HEK293T (cell line): ENCODE results near the gene IGF2BP3.
"Not testable (repeated sequence)": the region's sequence is repeated elsewhere in the genome, so short reads cannot be mapped to it uniquely, and the experiment has no call there.

Source experiments
- BHLHE40 ChIP-seq: fragments of 450-650 bp; IDR thresholded peaks from 2 replicates; pipeline ENCODE4 v1.6.1; 2016; ENCODE audit warnings: mild to moderate bottlenecking, moderate library complexity, borderline replicate concordance
- CTBP1 ChIP-seq: fragments of 450-650 bp; IDR thresholded peaks from 2 replicates; pipeline ENCODE4 v1.6.1; 2016; ENCODE audit warnings: borderline replicate concordance
- ELF4 ChIP-seq: fragments of 450-650 bp; IDR thresholded peaks from 2 replicates; pipeline ENCODE4 v1.6.1; 2017; ENCODE audit warnings: antibody characterized with exemption
- FOXA1 ChIP-seq: fragments of 450-650 bp; IDR thresholded peaks from 2 replicates; pipeline ENCODE4 v1.6.1; 2016; ENCODE audit warnings: mild to moderate bottlenecking
- FOXK2 ChIP-seq: fragments of 450-650 bp; IDR thresholded peaks from 2 replicates; pipeline ENCODE4 v1.6.1; 2016; ENCODE audit warnings: mild to moderate bottlenecking
- L3MBTL2 ChIP-seq: fragments of 450-650 bp; conservative IDR thresholded peaks from 2 replicates; pipeline ENCODE4 v1.6.1; 2016; ENCODE audit warnings: mild to moderate bottlenecking
- NFRKB ChIP-seq: fragments of 450-650 bp; IDR thresholded peaks from 2 replicates; pipeline ENCODE4 v1.6.1; 2016; ENCODE audit warnings: mild to moderate bottlenecking, moderate library complexity
- SP1 ChIP-seq: fragments of 450-650 bp; IDR thresholded peaks from 2 replicates; pipeline ENCODE4 v1.6.1; 2017
- SUZ12 ChIP-seq: fragments of 450-650 bp; IDR thresholded peaks from 2 replicates; pipeline ENCODE4 v1.6.1; 2016; ENCODE audit warnings: mild to moderate bottlenecking

GRCh38 chr7:23406564-23406963 lies 63.7 kb downstream of the IGF2BP3 start:
- TF ChIP-seq NFRKB, SP1, L3MBTL2, CTBP1, ELF4, FOXA1, BHLHE40, SUZ12, FOXK2: not testable (repeated sequence)
